Adrenal gland (tissue), 12 donors: ENCODE data around the gene BNC1. TPM values are rescaled to one million over a fixed set of nuclear protein-coding genes. Genes with fewer than 3 reads are reported as not detected.

Source experiments
- DNase-seq, 7 donors: peaks; one replicate each; pipeline ENCODE4 v3.0.0-alpha.2; 2019 to 2020
- H3K27ac ChIP-seq, 5 donors: fragments of 200-600 bp; sonication (generic) in 4 of 5; 1 replicate in 3 of 5; 2 replicates in 2 of 5; pipeline versions ENCODE4 v1.5.1 to v1.8.0; 2016 to 2020; ENCODE audit warnings: mild to moderate bottlenecking in 1 of 5
- H3K27me3 ChIP-seq: fragments of 200-600 bp; 2 replicates; pipeline ENCODE4 v1.8.0; 2021
- H3K36me3 ChIP-seq, 2 donors: fragments of 200-600 bp; replicated peaks in 1 of 2; 1 replicate in 1 of 2; 2 replicates in 1 of 2; pipeline versions ENCODE4 v1.5.1 to v1.8.0; 2018 to 2022
- H3K4me1 ChIP-seq, 2 donors: fragments of 200-600 bp; replicated peaks in 1 of 2; 1 replicate in 1 of 2; 2 replicates in 1 of 2; pipeline versions ENCODE4 v1.5.1 to v1.8.0; 2018 to 2021
- H3K4me3 ChIP-seq, 4 donors: fragments of 200-600 bp; sonication (generic) in 3 of 4; one replicate each; pipeline ENCODE4 v1.5.1; 2016 to 2018
- H3K9me3 ChIP-seq, 3 donors: fragments of 200-600 bp; sonication (generic) in 1 of 3; replicated peaks in 1 of 3; 1 replicate in 2 of 3; 2 replicates in 1 of 3; pipeline versions ENCODE4 v1.5.1 to v1.8.0; 2016 to 2021
- POLR2A ChIP-seq, 2 donors: fragments of 450-650 bp; IDR thresholded peaks; one replicate each; pipeline ENCODE4 v1.6.1; 2017; ENCODE audit warnings: antibody characterized with exemption in 2 of 2, mild to moderate bottlenecking in 2 of 2, moderate library complexity in 1 of 2
- WGBS, 4 donors: extraction: QIAGEN DNeasy Blood & Tissue Kit in 2 of 4; methylation state at CpG; one replicate each; pipeline versions ENCODE4 v1.1.5 to v1.1.7; 2013 to 2017; 5-methylcytosine and 5-hydroxymethylcytosine counted together
- intact Hi-C, 2 donors: fragments of 100-400 bp; cut with DNase I; formaldehyde crosslinking; loops; one replicate each; pipeline versions ENCODE4 v1.14.1 to v1.15.0; 2022 to 2023
- polyA plus RNA-seq, 3 donors: library from polyadenylated mRNA; stranded (reverse); fragments of 200-250 nt in 2 of 3; fragments of 350-450 nt in 1 of 3; fragmentation: Illumina TruSeq in 1 of 3; extraction: RNeasy Lipid Tissue Mini Kit (QIAGEN cat#74804) in 1 of 3; gene quantifications; one replicate each; pipeline ENCODE4 v1.2.3, GENCODE V29; 2013 to 2014
- total RNA-seq, 9 donors: library from RNA; depleted of rRNA in 4 of 9; stranded (reverse); fragments of >200 nt in 4 of 9; fragments of 120-200 nt in 1 of 9; fragmentation: NEBNext Ultra II Directional in 1 of 9; extraction: Animal tissue kit (Norgen Biotek cat#: 25700) in 1 of 9; gene quantifications; one replicate each; pipeline versions ENCODE4 v1.1.0 to v1.2.4, GENCODE V29; 2013 to 2023
- TF ChIP-seq, protein P1 (sequence below), 6 experiments: fragments of 450-650 bp in 4 of 6; fragments of 200-600 bp in 2 of 6; sonication (generic) in 1 of 6; IDR thresholded peaks; 1 replicate in 5 of 6; 2 replicates in 1 of 6; pipeline versions ENCODE4 v1.5.1 to v1.8.0; 2016 to 2021; ENCODE audit warnings: antibody characterized with exemption in 6 of 6, mild to moderate bottlenecking in 2 of 6, moderate library complexity in 1 of 6
- donor health status: healthy with polysubstance abuse.
- donor health status: Bipolar disorder and iron deficiency.
- donor health status: DM: yes; HTN: yes; CAD: no.
- donor health status: DM: no; HTN: no; CAD: no.
- donor health status: DM: no; HTN: no; CAD: no.
- donor health status: DM: yes; HTN: yes; CAD: no.

Gene BNC1
- total and polyA plus RNA-seq, 12 donors = 0.03 to 0.55 (median 0.17) TPM; not detected in 3

DNA sequence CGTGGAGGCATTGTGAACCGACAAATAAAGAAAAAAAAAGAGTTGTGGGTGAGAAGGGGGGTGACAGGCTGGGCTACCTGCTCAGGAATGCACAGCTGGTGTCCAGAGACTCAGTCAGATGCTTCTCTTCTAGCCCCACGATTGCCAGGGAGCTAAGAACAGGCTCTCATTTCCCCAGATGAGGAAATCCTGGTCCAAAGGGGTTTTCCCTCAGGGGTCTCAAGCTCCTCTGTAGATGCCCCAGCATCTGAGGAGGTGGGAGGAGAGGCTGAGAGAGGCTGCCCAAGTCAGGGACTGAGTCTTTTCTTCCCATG is 35.5 kb downstream of the BNC1 start:
- no peaks in the 10 kb centered on the region for H3K36me3 ChIP-seq

DNA sequence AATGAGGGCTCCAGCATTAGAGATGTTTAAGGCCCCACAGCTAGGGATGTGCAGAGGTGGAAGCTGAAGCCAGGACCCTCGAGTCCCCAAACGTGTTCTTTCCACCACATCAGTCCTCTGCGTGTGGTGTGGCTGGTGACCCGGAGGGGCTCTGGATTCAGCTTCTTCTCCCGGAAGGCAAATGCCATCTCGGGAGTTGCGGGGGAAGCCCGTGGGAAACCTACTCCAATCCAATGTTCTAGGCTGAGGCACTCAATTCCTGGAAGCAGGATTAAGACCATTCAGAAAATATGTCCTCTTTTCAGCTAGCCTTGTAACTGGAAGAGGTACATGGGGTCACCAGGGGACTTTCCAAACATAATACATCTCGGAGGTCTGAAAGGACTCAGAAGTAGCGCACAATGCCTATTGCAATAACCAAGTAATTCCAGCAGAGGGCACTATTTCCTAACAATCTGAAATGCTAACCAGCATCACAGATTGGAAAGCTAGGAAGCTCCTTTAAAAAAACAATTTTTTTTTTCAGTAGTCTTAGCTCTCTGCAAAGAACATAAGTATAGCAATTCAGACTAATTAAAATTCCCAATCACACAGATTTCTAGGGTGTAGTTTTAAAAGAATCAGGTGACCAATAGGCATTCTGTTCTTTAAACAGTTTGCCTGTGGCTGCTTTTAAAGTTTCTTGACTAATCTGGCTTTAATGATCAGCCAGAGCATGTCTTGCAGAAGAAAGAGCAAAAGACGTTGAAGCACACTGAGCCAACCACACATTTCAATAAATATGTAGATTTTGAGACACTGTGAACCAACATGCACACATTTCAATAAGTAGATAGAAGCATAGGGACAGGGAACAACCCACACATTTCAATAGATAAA is 36.1 kb downstream of the BNC1 start:
- Histone ChIP-seq H3K27me3 (peaks cover 18% of the 10 kb centered on the region), H3K9me3 (no peaks in the 10 kb centered on the region), H3K36me3 (no peaks in the 10 kb centered on the region), H3K4me1 (peaks cover 0 to 3% of the 10 kb centered on the region in 2 donors), H3K4me3 (no peak overlapping the region), H3K27ac (no peak overlapping the region)
- peak in 4 of 7 donors; percentile 10 to 37 (median 24) for DNase-seq
- WGBS, 4 donors = 12 to 30% (median 24%) methylated on average over 6 to 11 of the region's 11 CpGs
- intact Hi-C loops = loop anchor here in 1 of 2 donors (5.0 kb wide), 1 partner anchor 309 kb away; no protein-coding TSS in a partner anchor
- TF ChIP-seq, protein P1, sequence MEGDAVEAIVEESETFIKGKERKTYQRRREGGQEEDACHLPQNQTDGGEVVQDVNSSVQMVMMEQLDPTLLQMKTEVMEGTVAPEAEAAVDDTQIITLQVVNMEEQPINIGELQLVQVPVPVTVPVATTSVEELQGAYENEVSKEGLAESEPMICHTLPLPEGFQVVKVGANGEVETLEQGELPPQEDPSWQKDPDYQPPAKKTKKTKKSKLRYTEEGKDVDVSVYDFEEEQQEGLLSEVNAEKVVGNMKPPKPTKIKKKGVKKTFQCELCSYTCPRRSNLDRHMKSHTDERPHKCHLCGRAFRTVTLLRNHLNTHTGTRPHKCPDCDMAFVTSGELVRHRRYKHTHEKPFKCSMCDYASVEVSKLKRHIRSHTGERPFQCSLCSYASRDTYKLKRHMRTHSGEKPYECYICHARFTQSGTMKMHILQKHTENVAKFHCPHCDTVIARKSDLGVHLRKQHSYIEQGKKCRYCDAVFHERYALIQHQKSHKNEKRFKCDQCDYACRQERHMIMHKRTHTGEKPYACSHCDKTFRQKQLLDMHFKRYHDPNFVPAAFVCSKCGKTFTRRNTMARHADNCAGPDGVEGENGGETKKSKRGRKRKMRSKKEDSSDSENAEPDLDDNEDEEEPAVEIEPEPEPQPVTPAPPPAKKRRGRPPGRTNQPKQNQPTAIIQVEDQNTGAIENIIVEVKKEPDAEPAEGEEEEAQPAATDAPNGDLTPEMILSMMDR (IDR thresholded peaks at IDR 0.05) = peak; percentile 79 to 97 (median 84)
- no peak for TF ChIP-seq POLR2A (IDR thresholded peaks at IDR 0.05)

More for the DNA sequence above, 35.5 kb downstream of the BNC1 start:
- no peaks in the 10 kb centered on the region for H3K9me3 ChIP-seq
- TF ChIP-seq POLR2A (IDR thresholded peaks at IDR 0.05) = no peak
- TF ChIP-seq, protein P1 (IDR thresholded peaks at IDR 0.05) = no peak
- no peak for DNase-seq
- WGBS, 4 donors = 14 to 35% (median 23%) methylated on average over 3 of the region's 3 CpGs
- intact Hi-C loops = loop anchor here in 1 of 2 donors (5.0 kb wide), 1 partner anchor 308 kb away; no protein-coding TSS in a partner anchor
- no peak overlapping the region for H3K4me3 ChIP-seq
- no peak overlapping the region for H3K27ac ChIP-seq
- peaks cover 0 to 3% of the 10 kb centered on the region in 2 donors for H3K4me1 ChIP-seq
- peaks cover 18% of the 10 kb centered on the region for H3K27me3 ChIP-seq

- Histone ChIP-seq H3K9me3 (no peaks in the 10 kb centered on the region), H3K4me1 (peaks cover 0 to 3% of the 10 kb centered on the region in 2 donors), H3K27me3 (peaks cover 10% of the 10 kb centered on the region), H3K4me3 (no peak overlapping the region), H3K27ac (no peak overlapping the region), H3K36me3 (no peaks in the 10 kb centered on the region)
- intact Hi-C loops = no loop called here
- DNase-seq = no peak
- no peak for TF ChIP-seq POLR2A (IDR thresholded peaks at IDR 0.05)
- TF ChIP-seq, protein P1 (IDR thresholded peaks at IDR 0.05) = no peak
- 65 to 72% (median 67%) methylated on average over 8 of the region's 8 CpGs for WGBS, 4 donors
These were observed 40.8 kb downstream of the BNC1 start for GRCh38 chr15:83243634-83244033.

GRCh38 chr15:83230242-83230641 is 54.2 kb downstream of the BNC1 start:
- no peaks in the 10 kb centered on the region for H3K27me3 ChIP-seq
- H3K9me3 ChIP-seq = no peaks in the 10 kb centered on the region
- H3K4me3 ChIP-seq = no peak overlapping the region
- intact Hi-C loops = no loop called here
- WGBS, 4 donors = 91 to 96% (median 93%) methylated on average over 21 of the region's 21 CpGs
- no peak for DNase-seq
- H3K4me1 ChIP-seq = no peaks in the 10 kb centered on the region
- TF ChIP-seq, protein P1 (IDR thresholded peaks at IDR 0.05) = no peak
- TF ChIP-seq POLR2A (IDR thresholded peaks at IDR 0.05) = no peak
- H3K36me3 ChIP-seq = no peaks in the 10 kb centered on the region
- H3K27ac ChIP-seq = no peak overlapping the region
